ENCODE results near the gene SSRP1.

DNA sequence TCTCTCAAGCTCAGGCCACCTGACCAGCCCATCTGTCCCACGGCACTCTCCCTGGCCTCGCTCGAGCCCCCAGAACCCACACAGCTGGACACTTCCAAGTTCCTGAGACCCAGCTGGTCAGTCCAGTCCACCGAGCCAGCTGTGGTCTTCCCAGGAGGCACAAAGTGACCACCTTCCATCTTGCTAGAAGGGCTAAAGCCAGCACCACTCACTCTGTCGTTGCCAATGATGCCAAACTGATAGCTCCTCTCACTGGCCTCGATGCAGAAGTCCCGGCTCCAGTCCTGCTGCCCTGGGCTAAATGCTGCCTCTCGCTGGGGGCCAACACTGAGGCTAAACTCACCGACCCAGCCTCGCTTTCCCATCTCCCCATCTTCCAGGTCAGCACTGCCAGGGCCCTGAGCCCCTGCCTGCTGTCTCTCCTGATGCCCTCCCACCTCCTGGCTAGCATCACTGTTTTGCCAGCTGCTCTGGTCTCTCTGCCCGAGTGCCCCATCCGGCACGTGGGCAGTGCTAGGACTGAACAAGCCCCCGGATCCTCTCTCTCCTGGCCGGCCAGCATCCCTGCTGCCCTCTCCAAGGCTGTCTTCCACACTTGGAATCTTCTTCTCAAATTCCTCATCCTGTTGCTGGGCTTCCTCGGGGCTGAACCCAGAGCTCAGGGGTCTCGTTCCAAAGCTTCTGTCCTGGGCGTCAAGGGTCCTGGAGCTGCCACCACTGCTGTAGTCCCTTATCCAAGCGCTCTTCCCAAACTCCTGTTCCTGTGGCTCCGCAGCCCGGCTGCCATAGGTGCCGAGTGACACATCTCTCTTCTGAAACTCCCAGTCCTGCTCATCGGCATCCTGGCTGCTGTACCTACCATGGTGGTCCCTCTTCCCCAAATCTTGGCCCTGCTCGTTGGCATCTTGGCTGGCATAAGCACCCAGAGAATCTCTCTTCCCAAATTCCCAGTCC is 26.3 kb downstream of the SSRP1 start:
- TF ChIP-seq POLR2AphosphoS5 (IDR thresholded peaks at IDR 0.05; ENCODE audit: low read depth) (no peak), EZH2 (IDR thresholded peaks at IDR 0.05; ENCODE audit: low read depth, unreplicated experiment) (no peak), EZH2phosphoT487 (IDR thresholded peaks at IDR 0.05; ENCODE audit: unreplicated experiment) (no peak), STAT1 (IDR thresholded peaks at IDR 0.05; ENCODE audit: unreplicated experiment) (no peak), CREB1 (CRISPR knock-in tag; IDR thresholded peaks at IDR 0.05; ENCODE audit: low read depth) (no peak), JUNB (IDR thresholded peaks at IDR 0.05; ENCODE audit: unreplicated experiment) (no peak), ZNF331 (CRISPR knock-in tag; IDR thresholded peaks at IDR 0.05; ENCODE audit: low read depth) (no peak), ZNF114 (CRISPR knock-in tag; IDR thresholded peaks at IDR 0.05) (no peak)
- TF ChIP-seq, protein P1, sequence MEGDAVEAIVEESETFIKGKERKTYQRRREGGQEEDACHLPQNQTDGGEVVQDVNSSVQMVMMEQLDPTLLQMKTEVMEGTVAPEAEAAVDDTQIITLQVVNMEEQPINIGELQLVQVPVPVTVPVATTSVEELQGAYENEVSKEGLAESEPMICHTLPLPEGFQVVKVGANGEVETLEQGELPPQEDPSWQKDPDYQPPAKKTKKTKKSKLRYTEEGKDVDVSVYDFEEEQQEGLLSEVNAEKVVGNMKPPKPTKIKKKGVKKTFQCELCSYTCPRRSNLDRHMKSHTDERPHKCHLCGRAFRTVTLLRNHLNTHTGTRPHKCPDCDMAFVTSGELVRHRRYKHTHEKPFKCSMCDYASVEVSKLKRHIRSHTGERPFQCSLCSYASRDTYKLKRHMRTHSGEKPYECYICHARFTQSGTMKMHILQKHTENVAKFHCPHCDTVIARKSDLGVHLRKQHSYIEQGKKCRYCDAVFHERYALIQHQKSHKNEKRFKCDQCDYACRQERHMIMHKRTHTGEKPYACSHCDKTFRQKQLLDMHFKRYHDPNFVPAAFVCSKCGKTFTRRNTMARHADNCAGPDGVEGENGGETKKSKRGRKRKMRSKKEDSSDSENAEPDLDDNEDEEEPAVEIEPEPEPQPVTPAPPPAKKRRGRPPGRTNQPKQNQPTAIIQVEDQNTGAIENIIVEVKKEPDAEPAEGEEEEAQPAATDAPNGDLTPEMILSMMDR (conservative IDR thresholded peaks at IDR 0.05; ENCODE audit: low read depth in 2 of 2) = no peak
- TF ChIP-seq, protein P2, sequence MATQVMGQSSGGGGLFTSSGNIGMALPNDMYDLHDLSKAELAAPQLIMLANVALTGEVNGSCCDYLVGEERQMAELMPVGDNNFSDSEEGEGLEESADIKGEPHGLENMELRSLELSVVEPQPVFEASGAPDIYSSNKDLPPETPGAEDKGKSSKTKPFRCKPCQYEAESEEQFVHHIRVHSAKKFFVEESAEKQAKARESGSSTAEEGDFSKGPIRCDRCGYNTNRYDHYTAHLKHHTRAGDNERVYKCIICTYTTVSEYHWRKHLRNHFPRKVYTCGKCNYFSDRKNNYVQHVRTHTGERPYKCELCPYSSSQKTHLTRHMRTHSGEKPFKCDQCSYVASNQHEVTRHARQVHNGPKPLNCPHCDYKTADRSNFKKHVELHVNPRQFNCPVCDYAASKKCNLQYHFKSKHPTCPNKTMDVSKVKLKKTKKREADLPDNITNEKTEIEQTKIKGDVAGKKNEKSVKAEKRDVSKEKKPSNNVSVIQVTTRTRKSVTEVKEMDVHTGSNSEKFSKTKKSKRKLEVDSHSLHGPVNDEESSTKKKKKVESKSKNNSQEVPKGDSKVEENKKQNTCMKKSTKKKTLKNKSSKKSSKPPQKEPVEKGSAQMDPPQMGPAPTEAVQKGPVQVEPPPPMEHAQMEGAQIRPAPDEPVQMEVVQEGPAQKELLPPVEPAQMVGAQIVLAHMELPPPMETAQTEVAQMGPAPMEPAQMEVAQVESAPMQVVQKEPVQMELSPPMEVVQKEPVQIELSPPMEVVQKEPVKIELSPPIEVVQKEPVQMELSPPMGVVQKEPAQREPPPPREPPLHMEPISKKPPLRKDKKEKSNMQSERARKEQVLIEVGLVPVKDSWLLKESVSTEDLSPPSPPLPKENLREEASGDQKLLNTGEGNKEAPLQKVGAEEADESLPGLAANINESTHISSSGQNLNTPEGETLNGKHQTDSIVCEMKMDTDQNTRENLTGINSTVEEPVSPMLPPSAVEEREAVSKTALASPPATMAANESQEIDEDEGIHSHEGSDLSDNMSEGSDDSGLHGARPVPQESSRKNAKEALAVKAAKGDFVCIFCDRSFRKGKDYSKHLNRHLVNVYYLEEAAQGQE (IDR thresholded peaks at IDR 0.05; ENCODE audit: unreplicated experiment) = no peak
- TF ChIP-seq, protein P3, sequence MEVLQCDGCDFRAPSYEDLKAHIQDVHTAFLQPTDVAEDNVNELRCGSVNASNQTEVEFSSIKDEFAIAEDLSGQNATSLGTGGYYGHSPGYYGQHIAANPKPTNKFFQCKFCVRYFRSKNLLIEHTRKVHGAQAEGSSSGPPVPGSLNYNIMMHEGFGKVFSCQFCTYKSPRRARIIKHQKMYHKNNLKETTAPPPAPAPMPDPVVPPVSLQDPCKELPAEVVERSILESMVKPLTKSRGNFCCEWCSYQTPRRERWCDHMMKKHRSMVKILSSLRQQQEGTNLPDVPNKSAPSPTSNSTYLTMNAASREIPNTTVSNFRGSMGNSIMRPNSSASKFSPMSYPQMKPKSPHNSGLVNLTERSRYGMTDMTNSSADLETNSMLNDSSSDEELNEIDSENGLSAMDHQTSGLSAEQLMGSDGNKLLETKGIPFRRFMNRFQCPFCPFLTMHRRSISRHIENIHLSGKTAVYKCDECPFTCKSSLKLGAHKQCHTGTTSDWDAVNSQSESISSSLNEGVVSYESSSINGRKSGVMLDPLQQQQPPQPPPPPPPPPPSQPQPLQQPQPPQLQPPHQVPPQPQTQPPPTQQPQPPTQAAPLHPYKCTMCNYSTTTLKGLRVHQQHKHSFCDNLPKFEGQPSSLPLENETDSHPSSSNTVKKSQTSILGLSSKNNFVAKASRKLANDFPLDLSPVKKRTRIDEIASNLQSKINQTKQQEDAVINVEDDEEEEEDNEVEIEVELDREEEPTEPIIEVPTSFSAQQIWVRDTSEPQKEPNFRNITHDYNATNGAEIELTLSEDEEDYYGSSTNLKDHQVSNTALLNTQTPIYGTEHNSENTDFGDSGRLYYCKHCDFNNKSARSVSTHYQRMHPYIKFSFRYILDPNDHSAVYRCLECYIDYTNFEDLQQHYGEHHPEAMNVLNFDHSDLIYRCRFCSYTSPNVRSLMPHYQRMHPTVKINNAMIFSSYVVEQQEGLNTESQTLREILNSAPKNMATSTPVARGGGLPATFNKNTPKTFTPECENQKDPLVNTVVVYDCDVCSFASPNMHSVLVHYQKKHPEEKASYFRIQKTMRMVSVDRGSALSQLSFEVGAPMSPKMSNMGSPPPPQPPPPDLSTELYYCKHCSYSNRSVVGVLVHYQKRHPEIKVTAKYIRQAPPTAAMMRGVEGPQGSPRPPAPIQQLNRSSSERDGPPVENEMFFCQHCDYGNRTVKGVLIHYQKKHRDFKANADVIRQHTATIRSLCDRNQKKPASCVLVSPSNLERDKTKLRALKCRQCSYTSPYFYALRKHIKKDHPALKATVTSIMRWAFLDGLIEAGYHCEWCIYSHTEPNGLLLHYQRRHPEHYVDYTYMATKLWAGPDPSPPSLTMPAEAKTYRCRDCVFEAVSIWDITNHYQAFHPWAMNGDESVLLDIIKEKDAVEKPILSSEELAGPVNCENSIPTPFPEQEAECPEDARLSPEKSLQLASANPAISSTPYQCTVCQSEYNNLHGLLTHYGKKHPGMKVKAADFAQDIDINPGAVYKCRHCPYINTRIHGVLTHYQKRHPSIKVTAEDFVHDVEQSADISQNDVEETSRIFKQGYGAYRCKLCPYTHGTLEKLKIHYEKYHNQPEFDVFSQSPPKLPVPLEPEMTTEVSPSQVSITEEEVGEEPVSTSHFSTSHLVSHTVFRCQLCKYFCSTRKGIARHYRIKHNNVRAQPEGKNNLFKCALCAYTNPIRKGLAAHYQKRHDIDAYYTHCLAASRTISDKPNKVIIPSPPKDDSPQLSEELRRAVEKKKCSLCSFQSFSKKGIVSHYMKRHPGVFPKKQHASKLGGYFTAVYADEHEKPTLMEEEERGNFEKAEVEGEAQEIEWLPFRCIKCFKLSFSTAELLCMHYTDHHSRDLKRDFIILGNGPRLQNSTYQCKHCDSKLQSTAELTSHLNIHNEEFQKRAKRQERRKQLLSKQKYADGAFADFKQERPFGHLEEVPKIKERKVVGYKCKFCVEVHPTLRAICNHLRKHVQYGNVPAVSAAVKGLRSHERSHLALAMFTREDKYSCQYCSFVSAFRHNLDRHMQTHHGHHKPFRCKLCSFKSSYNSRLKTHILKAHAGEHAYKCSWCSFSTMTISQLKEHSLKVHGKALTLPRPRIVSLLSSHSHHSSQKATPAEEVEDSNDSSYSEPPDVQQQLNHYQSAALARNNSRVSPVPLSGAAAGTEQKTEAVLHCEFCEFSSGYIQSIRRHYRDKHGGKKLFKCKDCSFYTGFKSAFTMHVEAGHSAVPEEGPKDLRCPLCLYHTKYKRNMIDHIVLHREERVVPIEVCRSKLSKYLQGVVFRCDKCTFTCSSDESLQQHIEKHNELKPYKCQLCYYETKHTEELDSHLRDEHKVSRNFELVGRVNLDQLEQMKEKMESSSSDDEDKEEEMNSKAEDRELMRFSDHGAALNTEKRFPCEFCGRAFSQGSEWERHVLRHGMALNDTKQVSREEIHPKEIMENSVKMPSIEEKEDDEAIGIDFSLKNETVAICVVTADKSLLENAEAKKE (CRISPR knock-in tag; IDR thresholded peaks at IDR 0.05) = no peak
- TF ChIP-seq, protein P4, sequence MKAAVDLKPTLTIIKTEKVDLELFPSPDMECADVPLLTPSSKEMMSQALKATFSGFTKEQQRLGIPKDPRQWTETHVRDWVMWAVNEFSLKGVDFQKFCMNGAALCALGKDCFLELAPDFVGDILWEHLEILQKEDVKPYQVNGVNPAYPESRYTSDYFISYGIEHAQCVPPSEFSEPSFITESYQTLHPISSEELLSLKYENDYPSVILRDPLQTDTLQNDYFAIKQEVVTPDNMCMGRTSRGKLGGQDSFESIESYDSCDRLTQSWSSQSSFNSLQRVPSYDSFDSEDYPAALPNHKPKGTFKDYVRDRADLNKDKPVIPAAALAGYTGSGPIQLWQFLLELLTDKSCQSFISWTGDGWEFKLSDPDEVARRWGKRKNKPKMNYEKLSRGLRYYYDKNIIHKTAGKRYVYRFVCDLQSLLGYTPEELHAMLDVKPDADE (IDR thresholded peaks at IDR 0.05) = no peak
